Anterior cingulate cortex (tissue), 58 donors: ENCODE measurements around the gene NUDT22.
"Not testable (repeated sequence)": the region's sequence is repeated elsewhere in the genome, so short reads cannot be mapped to it uniquely, and the experiment has no call there.

Experiments used
- DNase-seq, 58 donors: peaks; one replicate each; lab custom pipeline; 2025; lab: John Stamatoyannopoulos, UW

Gene NUDT22

DNA sequence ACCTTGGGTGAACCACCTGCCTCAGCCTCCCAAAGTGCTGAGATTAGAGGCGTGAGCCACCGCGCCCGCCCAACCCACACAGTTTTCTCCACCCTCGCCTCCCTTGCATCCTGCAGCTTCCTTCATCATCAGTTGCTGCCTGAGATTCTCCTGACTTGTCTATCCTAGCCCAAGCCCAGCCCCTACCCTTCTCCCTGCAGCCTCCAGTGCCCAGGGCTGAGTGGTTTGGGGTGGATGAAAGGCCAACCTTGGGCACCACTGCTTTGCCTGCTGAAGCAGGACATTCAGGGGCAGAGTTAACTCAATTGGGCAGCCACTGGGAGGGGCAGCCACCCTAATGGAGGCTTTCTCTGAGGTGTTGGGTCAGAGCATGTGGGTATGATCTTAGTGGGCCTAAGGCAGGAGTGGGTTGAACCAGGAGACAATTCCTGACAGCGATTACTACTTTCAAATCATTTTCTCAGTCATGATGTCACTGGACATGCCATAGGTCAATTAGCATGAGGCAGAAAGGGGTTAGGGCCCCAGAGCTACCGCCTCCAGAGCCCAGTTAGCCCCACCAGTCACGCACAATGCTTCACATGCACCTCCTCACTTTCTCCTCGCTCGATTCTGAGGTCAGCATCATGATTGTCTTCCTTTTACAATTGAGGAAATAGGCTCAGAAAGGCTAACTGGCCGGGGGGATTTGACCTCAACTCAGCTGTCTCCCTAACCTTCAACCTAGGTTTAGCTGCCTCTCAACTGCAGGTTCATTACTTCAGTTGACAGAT, 13.8 kb downstream of the NUDT22 start:
- DNase-seq, result peak in 6 of 58 donors; percentile 46 to 68 (median 50)

DNA sequence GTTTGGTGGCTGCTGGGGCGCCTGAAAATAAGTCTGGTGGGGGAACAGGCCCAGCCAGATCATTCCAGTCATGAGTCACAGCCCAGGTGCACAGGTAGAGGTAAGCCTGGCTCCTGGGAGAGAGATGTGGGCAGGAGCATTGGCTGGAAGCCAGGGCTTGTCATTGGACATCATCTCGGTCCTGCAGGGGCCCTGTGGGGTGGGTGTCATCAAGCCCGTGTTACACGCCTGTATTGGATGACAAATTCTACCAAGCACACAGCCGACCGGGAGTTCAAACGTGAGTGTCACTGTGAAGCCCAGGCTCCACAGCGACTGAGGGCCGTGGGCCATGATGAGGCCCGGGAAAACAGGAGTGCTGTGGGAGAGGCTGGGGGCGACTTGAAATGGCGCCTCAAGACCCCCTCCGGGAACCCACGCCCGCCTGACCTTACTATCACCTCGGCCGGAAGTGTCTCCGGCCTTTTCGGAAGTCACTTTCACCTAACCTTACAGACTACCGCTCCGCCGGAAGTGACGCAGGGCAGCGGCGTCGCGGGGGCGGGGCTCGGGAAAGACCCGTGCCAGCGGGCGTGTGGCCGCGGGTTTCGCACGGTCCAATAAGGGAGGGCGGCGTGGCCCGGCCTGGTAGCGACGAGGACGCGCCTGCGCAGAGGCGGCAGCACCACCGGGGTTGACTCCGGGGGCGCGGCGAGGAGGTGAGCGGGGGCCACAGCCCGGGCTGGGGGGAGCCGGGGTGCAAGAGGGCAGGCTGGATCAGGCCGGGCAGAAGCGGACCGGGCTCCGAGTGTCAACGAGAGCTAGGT, 14.6 kb downstream of the NUDT22 start, which contains the start of gene FKBP2:
Gene FKBP2, plus strand, starts transcription at position 661 of the 806 bp plus-strand sequence. CDS start 1,293 bp downstream, outside the sequence.
- peak; percentile 76 to 100 (median 97) for DNase-seq

DNA sequence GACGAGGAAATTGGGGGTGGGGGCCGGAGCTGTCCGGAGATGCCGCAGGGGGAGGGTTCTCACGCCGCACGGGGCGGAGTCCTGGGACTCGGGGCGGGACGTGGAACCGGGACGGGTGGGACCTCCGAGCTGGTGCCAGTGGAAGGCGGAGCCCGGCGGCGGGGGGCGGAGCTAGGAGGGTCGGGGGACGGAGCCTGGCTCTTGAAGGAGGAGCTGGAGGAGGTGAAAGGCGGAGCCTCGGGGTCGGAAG, 15.1 kb downstream of the NUDT22 start:
- DNase-seq, result peak; percentile 92 to 100 (median 99)

DNA sequence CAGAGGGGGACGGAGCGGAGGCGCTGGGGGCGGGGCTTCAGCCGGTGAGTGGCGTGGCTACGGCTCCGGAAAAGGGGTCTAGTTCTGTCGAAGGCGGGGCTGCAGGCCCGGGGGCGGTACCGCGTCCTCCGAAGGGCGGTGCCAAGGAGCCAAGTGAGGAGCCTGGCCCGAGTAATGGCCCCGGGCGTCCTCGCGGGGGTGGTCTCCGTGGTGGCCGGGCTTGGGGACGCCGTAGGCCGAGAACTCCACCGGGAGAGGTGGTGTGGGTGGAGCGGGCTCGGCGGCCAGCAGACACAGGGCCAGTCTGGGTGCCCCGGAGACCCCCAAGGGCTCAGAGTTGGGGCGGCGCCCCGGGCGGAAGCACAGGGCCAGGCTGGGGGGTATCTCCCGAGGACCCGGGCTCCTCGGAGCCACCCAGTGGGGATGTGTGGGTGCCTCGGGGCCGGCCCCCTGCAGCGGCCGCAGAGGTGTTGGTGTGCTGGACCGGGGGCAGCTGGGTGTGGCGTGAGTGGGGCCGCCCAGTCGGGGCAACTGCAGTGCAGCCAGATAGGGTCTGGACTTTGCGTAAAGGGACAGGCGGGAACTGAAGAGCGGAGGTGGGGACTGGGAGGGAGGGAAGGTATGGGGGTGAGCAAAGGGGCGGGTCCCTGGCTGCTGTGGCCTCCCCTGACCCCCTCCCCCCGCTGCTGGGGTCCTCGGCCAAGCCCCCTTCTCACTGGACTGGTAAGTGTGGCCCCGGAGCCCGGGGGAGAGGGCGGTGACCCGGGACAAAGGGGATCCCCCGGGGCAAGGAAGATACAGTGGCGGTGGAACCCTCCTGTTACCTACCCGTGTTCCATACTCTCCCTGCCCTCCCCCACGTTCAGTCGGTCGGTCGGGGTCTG, 15.7 kb downstream of the NUDT22 start:
- DNase-seq, result peak in 2 of 58 donors; percentile 58 to 79

DNA sequence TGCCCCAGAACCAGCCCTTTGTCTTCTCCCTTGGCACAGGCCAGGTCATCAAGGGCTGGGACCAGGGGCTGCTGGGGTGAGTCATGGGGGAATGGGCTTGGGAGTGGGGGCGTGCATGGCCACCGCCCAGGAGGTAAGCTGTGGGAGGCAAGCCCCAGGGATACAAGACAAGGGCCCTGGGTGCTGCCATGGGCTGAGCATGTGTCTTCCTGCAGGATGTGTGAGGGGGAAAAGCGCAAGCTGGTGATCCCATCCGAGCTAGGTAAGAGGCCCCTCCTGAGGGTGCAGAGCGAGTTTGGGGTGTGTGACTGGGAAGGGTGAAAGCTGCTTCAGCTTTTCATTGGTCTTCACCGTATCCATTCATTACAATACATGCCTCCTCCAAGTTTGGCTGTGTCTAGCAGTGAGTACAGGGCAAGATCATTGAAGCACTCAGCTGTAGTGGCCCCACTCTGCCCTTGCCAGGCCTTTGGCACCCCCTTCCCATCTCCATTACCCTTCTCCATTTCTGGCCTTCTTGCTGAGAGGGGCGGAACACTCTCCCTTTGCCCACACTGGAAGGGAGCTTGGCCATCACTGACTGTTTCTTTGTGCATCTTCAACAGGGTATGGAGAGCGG, 17.3 kb downstream of the NUDT22 start:
- DNase-seq, result no peak

DNA sequence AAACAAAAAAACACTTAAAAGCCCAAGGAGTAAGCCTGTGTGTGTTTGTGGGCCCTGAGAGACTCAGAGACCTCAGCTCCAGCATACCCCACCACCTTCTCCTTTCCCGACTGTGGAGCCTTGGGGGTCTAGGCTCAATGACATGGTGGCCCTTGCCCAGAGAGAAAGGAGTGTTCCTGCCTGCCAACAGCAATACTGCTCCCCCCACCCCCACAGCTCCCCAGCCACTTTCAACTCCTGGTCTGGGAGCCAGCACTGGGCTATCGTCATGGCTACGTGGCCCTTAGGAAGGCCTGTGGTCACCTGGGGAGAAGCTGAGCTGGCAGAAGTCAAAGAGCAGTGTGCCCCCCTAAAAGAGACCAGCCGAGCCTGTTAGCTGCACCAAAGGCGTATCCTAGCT, 18.0 kb downstream of the NUDT22 start:
- DNase-seq, result no peak

DNA sequence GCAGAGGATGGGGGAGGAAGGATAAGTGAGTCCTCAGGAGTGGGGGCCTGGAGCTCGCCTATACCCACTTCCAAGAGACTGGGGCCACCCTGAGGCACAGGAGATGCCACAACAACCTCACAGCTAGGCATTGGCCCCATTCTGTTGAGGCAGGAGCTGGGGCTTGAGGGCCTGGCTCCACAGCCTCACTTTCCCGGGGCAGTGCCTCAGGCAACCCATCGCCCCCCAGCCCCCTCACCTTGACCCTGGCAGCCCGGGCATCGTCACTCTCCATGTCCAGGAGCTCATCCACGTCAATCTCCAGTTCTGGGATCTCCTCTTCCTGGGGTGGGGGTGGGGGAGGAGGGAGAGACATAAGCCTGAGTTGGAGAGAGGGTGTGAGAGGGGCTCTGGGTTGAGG, 18.9 kb downstream of the NUDT22 start:
- no peak for DNase-seq

DNA sequence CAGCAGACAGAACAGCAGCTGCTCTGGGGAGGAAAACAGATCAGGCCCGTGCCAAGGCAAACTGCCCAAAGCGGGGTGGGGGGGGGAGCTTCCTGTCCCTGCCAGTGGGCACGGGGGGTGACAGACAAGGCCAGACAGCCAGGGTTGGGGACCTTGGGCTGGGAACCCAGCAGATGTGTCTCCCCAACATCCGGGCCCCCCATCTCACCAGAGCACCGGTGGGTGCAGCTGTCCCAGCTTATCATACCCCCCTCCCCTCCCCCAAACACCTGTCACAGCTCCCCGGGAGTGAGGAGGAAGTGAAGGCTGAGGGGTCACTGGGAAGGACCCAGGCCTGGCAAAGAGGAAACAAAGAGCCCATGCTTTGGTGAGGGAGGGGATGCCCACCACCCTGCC, 19.3 kb downstream of the NUDT22 start:
- DNase-seq, result peak in 27 of 58 donors; percentile 16 to 60 (median 33)

DNA sequence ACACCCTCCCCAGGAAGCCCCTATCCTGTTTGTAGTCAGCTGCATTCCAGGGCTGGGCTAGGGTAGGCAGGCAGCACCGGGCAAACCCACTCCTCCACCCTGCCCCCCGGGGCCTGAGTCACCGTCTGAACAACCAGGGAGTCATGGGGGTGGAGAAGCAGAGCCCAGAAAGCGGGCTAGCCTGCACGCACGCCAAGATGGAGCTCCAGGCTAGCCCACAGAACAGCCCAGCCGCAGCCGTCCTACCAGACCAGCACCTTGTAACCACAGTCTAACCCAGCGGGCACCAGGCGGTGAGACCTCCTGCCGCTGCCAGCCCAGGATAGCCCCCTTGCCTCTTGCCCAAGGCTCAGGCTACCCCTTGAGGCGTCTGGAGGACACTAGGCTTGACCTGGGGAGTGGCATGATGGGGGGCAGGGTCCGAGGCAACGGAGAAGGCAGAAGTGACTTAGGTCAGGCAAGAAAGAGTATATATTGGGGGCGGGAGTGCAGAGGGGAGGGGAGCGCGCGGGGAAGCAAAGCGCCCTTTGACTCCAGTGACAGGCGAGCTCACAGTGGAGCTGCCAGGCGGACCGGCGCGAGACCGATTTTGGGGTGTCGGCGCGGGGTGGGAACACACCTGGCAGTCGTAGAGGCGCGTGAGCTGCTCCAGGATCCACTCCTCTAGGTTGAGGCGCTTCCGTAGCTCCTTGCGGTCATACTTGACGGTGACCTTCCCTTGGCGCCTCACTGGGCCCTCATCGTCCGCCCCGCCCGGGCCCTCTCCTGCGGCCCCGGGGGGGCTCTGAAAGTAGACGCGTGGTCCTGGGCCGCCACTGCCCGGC, 19.9 kb downstream of the NUDT22 start:
- DNase-seq, result peak in 23 of 58 donors; percentile 16 to 55 (median 36)

DNA sequence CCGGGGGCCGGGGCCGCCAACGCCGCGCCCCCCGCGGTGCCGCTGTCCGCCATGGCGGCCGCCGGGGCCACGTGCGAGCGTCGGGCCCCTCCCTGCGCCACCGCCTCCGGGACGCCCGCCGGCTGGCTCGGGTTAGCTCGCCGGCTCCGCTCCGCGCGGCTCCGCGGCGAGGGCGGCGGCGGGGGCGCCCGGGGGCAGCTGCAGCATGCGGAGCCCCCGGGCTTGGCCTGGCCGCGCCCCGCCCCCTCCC, 20.5 kb downstream of the NUDT22 start:
- not testable (repeated sequence) for DNase-seq

DNA sequence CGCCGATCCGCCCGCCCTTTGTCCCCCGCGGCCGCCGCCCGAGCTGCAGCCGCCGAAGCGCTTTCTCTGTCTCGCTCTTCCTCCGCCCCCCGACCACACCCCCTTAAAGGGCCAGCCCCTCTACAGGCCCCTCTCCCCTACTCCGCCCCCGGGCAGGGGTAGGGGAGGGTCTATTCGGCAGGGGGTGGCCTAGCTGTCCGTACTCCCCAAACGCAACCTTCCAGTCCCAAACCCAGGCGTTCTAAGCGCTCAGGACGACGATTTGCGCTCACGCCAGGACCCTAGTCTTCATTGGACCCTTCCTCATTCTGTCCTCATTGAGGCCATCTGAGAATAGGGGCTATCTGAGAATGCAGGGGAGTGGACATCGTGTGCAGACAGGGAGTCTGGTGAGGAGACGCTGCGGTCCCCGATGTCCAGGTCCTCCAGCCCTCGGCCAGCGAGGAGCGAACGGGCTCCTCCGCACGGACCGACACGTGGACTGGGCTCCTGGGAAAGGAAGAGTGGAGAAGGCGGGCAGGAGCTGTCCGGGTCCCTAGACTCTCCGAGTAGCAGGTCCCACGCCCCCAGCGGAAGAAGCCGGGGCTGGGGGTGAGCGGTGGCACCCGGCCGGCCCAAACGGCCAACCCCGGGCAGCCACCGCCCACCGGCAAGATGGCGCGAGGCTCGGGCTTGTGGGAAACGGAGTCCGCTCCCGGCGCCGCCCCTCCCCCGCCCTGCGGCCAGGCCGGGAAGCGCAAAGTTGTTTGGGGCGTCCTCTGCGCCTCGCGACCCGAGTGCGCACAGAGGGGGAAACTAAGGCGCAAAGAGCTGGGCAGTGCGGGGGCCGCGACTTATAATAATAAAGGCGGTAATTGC, 21.0 kb downstream of the NUDT22 start, which contains the start of gene PPP1R14B:
Gene PPP1R14B, minus strand, starts transcription at position 73 of the 858 bp plus-strand sequence. CDS start 270 bp downstream, outside the sequence.
- DNase-seq, result peak in 57 of 58 donors; percentile 37 to 90 (median 78)

DNA sequence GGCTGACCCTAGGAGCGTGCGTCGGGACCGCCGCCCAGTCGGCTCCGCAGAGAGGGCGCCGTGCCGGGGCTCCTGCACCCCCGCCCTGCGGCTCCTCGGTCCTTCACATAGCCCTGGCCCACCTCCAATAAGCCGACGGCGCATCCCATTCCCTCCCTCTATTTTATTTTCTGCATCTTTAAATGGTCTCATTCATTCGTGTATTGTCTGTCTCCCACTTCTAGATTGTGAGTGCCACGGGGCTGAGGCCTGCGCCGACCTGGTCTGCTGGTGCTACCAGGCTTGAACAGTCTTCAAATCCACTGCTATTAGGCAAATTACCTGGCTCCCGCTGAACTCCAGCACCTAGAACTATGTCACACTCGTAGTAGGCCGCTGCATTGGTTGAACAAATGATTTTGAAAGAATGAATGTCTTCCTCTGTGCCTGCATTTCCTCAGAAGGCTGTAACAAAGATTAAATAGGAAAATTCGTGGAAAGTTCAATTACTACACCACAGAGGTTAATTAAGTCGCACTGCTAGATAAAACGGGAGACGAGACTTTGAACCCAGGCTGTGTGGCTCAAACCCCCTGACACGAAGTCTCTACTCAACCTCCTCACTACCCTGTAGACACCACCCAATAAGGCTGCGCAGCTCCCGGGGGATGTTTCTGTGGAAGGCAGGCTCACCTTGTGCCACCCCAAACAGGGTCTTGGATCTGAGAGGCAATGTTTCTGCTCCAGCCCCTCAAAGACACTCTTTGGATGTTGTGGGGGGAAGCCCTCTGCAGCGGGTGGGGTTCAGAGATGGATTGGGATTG, 21.9 kb downstream of the NUDT22 start:
- peak in 1 of 58 donors; percentile 76 for DNase-seq

DNA sequence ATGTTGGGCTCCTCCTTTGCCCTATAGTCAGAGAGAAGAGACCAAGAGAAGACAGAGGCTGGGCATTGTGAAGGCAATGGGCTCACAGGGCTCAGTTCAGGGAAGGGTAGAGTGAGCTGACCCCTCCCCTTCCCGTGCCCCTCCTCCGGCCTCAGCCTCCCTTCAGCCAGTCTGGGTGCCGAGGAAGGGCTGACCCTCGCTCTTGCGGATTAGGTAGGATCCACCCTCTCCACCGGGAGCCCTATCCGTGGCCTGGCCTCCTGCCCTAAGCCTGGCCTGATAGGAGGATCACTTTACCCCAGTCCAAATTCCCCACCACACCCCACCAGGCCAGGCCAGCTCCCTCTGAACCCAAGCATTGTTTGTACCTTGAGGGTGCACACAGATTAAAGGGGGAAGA, 22.5 kb downstream of the NUDT22 start:
- no peak for DNase-seq

DNA sequence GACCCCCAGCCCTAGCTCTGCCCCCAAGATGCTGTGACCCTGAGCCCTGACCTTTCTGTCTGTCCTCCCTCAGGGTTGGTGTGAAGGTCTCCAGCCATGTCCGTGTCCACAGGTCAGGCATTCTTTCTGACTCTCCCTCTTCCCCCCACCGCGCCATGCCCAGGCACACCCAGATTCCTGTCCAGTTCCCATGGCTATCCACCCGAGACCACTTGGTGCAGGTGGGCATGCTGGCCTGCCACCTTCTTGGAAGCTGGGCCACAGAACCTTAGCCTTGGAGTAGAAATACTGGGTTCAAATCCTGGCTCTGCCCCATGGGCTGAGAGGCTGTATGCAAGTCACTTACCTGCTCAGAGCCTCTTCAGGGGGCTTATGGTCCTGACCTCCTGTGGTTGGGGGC, 23.0 kb downstream of the NUDT22 start:
- DNase-seq, result no peak

DNA sequence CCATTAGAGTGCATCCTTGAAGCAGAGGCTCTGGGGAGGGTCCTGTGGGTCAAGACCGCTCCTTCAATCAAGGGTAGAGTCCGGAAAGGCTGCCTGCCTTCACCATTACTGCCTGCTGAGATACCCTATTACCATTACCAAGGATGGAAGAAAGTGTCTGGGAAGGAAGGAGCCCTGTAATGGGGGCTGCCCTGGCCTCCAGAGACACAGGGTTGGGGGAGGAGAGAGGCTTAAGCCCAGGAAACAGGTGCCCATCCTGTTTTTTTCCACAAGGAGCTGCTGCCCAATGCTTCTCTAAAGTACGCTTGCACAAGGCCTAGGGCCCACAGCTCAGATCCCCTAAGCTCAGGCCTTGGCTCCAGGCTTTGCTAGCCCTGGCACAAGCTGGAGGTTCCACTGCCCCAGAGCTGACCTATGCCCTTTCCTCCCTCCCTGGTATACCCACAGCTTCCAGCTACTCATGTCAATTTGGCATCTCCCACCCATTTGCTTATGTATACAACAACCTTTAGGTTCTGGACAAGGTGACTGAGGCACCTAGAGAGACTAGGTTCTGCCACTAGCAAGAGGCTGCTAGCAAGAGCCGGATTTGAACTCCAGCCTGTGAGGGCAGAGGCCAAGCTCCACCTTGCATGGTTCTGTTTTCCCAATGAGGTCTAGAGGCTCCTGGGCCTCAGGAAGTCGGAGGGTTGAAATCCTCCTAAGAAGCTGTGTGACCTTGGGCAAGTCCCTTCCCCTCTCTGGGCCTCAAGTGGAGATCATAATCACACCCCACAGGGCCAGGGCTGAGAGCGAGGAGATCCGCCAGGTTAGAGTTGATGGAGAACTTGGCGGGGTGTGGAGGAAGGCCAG, 23.7 kb downstream of the NUDT22 start:
- DNase-seq, result no peak

DNA sequence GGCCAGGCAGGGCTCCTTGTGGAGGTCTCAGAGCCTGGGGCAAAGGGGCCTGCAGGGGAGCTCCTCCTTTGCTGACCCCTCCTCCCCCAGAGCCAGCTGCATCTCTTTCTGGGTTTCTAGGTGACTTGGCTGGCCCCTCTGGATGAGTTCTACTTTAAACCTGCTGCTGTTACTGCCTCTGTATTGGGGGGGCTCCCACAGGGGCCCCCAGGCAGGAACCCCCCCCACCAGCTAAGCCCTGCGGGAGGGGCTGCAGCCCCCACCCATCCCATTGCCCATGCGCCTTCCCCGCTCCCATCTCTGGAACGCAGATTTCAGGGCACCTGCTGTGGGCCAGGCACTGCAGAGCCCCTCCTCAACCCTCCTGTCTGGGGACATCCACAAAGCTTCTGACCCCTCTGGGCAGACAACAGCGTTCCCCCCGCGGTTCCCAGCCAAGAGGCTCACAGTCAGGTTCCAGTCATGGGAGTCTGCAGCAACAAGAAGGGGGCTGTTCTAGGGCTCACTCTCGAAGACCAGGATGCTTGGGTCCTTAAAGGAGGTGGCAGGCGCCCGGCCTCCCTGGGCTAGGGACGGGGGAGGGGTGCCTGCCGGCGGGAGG, 24.4 kb downstream of the NUDT22 start:
- DNase-seq, result no peak
